A549 treated with Hydrocortisone at 1 μM for 4 hours (cell line): ENCODE results near the gene ALDH7A1. TPM values are rescaled to one million over a fixed set of nuclear protein-coding genes. Genes with fewer than 3 reads are reported as not detected.

Source experiments
- total RNA-seq: library from RNA; stranded (reverse); fragments of 200-300 nt; extraction: Qiagen RNA extraction; gene quantifications from 5 replicates; pipeline ENCODE4 v1.2.3, GENCODE V29; 2022

Gene ALDH7A1
- total RNA-seq, result 70.1 to 76.7 TPM (median 72.0 TPM) in 5 replicates

DNA sequence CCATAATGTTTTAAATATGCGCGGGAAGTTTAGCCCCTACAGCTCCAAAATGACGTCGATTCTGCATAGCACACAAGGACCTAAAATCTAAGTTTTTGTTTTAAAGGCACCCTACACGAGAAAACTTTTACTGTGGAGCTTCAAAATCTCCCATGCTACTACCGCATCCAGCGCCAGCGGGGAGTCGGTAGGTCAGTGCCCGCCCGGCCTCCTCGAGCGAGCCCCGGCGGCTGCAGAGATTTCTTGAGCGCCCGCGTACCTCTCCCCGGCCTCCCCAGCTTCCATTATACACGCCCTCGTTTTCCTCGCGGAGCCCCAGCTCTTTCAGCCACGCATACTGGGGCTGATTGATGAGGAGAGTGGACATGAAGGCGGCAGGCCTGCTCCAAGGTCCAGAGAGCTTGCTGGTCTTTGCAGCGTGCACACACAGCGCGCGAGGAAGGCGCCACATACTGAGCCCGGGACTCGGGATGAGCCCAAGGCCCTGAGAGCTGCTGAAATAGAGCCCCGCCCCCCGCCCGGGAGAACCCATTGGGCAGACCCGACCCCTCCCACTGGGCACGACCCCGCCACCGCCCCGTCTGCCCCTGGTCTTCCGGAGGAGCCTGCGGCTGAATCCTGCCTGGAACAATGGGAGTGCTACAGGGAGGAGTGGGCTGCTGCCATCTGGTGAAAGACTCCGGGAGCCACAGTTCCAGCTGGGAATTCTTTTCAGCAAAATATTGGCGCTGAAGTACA lies at the start of gene ALDH7A1:
Gene ALDH7A1, minus strand, starts transcription at position 472 of the 738 bp plus-strand sequence. Its CDS starts 21 bp downstream, at position 451.

DNA sequence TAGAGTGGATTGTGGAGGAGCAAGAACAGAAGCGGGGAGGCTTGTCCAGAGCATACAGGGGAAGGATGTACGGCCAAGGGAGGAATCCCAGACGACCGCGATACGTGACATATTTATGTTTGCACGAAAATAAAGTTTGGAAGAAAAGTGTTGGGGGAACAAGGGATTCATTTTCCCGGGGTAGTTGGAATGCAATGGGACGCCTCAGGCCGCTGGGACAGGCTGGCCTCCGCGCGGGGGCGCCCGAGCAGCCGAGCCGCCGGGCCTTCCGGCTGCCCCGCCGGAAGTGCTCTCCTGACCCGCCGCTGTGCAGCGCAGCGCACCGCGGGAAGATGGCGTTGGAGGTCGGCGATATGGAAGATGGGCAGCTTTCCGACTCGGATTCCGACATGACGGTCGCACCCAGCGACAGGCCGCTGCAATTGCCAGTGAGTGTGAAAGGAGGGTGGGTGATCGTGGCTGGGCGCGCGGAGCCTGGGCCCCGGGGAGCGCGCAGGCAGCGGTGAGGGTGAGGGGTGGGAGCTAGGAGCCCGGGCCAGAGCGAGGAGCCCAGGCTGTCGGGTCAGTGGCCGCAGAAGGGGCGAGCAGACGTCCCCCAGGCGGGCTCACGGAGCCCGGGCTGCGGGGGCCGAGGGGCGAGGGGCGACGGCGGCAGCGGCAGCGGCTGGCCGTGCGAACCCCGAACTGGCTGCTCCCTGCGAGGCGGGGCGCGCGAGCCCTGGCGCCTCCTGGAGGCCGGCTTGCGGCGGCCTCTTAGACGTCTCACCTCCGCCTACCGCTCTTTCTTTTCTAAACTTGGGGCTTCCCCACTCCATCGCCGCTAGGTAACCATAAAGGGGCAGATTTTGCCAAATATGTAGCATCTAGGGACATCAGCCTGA lies 5.9 kb upstream of the ALDH7A1 start, which contains the start of gene PHAX:
Gene PHAX, plus strand, starts transcription at position 317 of the 881 bp plus-strand sequence. Its CDS starts 16 bp downstream, at position 333.

Other genes starting within 250 kb of the ALDH7A1 start
- 0.80 to 1.7 TPM (median 1.1 TPM) in 5 replicates for gene GRAMD2B, start 171.8 kb downstream of the ALDH7A1 start, total RNA-seq
- gene PHAX, start 5.7 kb upstream of the ALDH7A1 start, total RNA-seq, result 45.8 to 70.0 TPM (median 46.9 TPM) in 5 replicates
- gene LMNB1, start 181.9 kb upstream of the ALDH7A1 start, total RNA-seq, result 53.1 to 84.0 TPM (median 58.2 TPM) in 5 replicates